Calu3 (cell line): ENCODE data around the gene NSMCE1. TPM values are rescaled to one million over a fixed set of nuclear protein-coding genes. Genes with fewer than 3 reads are reported as not detected.

ENCODE experiments used
- BruUV-seq: library from RNA; stranded (reverse); fragments of 400-500 nt; replicated peaks from 2 replicates; lab custom pipeline; 2021; lab: Mats Ljungman, UMichigan
- CTCF ChIA-PET: fragments of 300-600 bp; sonication (Branson Sonifier 250); formaldehyde crosslinking; loops from one replicate; lab custom pipeline; 2022; ENCODE audit warnings: antibody characterized with exemption; lab: Charles Lee
- DNase-seq: peaks from one replicate; pipeline ENCODE4 v3.0.0; 2022
- H3K27ac Mint-ChIP-seq: one replicate; pipeline ENCODE4 v1.8.0; 2022; ENCODE audit warnings: mixed read lengths; ENCODE audit not compliant: unreplicated experiment
- H3K27me3 Mint-ChIP-seq: one replicate; pipeline ENCODE4 v1.8.0; 2022; ENCODE audit warnings: mixed read lengths; ENCODE audit not compliant: unreplicated experiment
- H3K36me3 Mint-ChIP-seq: one replicate; pipeline ENCODE4 v1.8.0; 2022; ENCODE audit warnings: mild to moderate bottlenecking, moderate library complexity, mixed read lengths; ENCODE audit not compliant: insufficient read depth, unreplicated experiment
- H3K4me1 Mint-ChIP-seq: one replicate; pipeline ENCODE4 v1.8.0; 2022; ENCODE audit warnings: mild to moderate bottlenecking, low read depth, mixed read lengths; ENCODE audit not compliant: unreplicated experiment
- H3K4me3 Mint-ChIP-seq: one replicate; pipeline ENCODE4 v1.8.0; 2022; ENCODE audit warnings: mild to moderate bottlenecking, low read depth, moderate library complexity, mixed read lengths; ENCODE audit not compliant: unreplicated experiment
- H3K9me3 Mint-ChIP-seq: one replicate; pipeline ENCODE4 v1.8.0; 2022; ENCODE audit warnings: low read depth, mixed read lengths; ENCODE audit not compliant: unreplicated experiment
- CTCF ChIP-seq: fragments of 200-600 bp; IDR thresholded peaks from one replicate; pipeline ENCODE4 v1.8.0; 2022; ENCODE audit warnings: antibody characterized with exemption; ENCODE audit not compliant: unreplicated experiment
- intact Hi-C: fragments of 100-400 bp; cut with micrococcal nuclease; formaldehyde crosslinking; loops from one replicate; pipeline ENCODE4 v1.10.0; 2022; ENCODE audit not compliant: unreplicated experiment
- total RNA-seq: library from RNA; stranded (reverse); gene quantifications from 2 replicates; pipeline ENCODE4 v1.2.3, GENCODE V29; 2022

The NSMCE1 gene
- total RNA-seq, 1 experiment from 2014 or later: 83.2 TPM

- no peak for DNase-seq
- H3K27me3 Mint-ChIP-seq: no peaks in the 10 kb centered on the region
- no peaks in the 10 kb centered on the region for H3K9me3 Mint-ChIP-seq
- CTCF ChIA-PET: no interaction called here
- intact Hi-C loops: no loop called here
- H3K36me3 Mint-ChIP-seq: peaks cover 15% of the 10 kb centered on the region
- no TSS peak for BruUV-seq
- no peak for TF ChIP-seq CTCF
- no peaks in the 10 kb centered on the region for H3K4me1 Mint-ChIP-seq
- no peak overlapping the region for H3K4me3 Mint-ChIP-seq
- no peak overlapping the region for H3K27ac Mint-ChIP-seq
These were observed 48.0 kb downstream of the NSMCE1 start for GRCh38 chr16:27220527-27220926.

- intact Hi-C loops: no loop called here
- H3K27ac Mint-ChIP-seq: no peak overlapping the region
- peaks cover 15% of the 10 kb centered on the region for H3K36me3 Mint-ChIP-seq
- TF ChIP-seq CTCF: no peak
- no TSS peak for BruUV-seq
- no peak overlapping the region for H3K4me3 Mint-ChIP-seq
- H3K9me3 Mint-ChIP-seq: no peaks in the 10 kb centered on the region
- no peaks in the 10 kb centered on the region for H3K27me3 Mint-ChIP-seq
- DNase-seq: no peak
- H3K4me1 Mint-ChIP-seq: no peaks in the 10 kb centered on the region
- CTCF ChIA-PET: no interaction called here
These were observed 48.5 kb downstream of the NSMCE1 start for GRCh38 chr16:27220120-27220519.

- TF ChIP-seq CTCF: no peak
- Mint-ChIP-seq H3K4me1 (no peaks in the 10 kb centered on the region), H3K9me3 (no peaks in the 10 kb centered on the region), H3K4me3 (no peak overlapping the region), H3K27me3 (no peaks in the 10 kb centered on the region), H3K36me3 (peaks cover 8% of the 10 kb centered on the region), H3K27ac (no peak overlapping the region)
- DNase-seq: no peak
- CTCF ChIA-PET: no interaction called here
- no TSS peak for BruUV-seq
- intact Hi-C loops: no loop called here
These were observed 49.4 kb downstream of the NSMCE1 start for GRCh38 chr16:27219161-27219560.

GRCh38 chr16:27218756-27219155 is 49.8 kb downstream of the NSMCE1 start:
- intact Hi-C loops: no loop called here
- BruUV-seq: no TSS peak
- Mint-ChIP-seq H3K36me3 (peaks cover 6% of the 10 kb centered on the region), H3K4me3 (no peak overlapping the region), H3K27ac (no peak overlapping the region), H3K9me3 (no peaks in the 10 kb centered on the region), H3K27me3 (no peaks in the 10 kb centered on the region), H3K4me1 (no peaks in the 10 kb centered on the region)
- CTCF ChIA-PET: no interaction called here
- DNase-seq: no peak
- TF ChIP-seq CTCF: no peak
